Central memory CD8-positive, alpha-beta T cell (primary cell): ENCODE data around the gene FGGY.

Experiments
- ATAC-seq: fragments of 150-1000 bp; cut with Tn5 transposase; replicated peaks from 2 replicates; pipeline ENCODE4 v1.10.0; 2022; ENCODE audit warnings: mild to moderate bottlenecking, moderate FRiP score, moderate number of reproducible peaks; ENCODE audit not compliant: poor library complexity, severe bottlenecking; ENCODE audit errors: extremely low read depth
- DNase-seq, 2 donors: peaks; one replicate each; pipeline ENCODE4 v3.0.0; 2021; ENCODE audit warnings: low spot score in 2 of 2
- H3K27ac Mint-ChIP-seq: one replicate; pipeline ENCODE4 v1.8.0; 2022; ENCODE audit warnings: low read depth, mild to moderate bottlenecking, moderate library complexity, mixed read lengths
- H3K27me3 Mint-ChIP-seq: one replicate; pipeline ENCODE4 v1.8.0; 2022; ENCODE audit warnings: mixed read lengths
- H3K36me3 Mint-ChIP-seq: one replicate; pipeline ENCODE4 v1.8.0; 2022; ENCODE audit warnings: mild to moderate bottlenecking, moderate library complexity, mixed read lengths; ENCODE audit not compliant: insufficient read depth
- H3K4me1 Mint-ChIP-seq: one replicate; pipeline ENCODE4 v1.8.0; 2022; ENCODE audit warnings: mixed read lengths
- H3K4me3 Mint-ChIP-seq: one replicate; pipeline ENCODE4 v1.8.0; 2022; ENCODE audit warnings: mild to moderate bottlenecking, moderate library complexity, mixed read lengths
- H3K9me3 Mint-ChIP-seq: one replicate; pipeline ENCODE4 v1.8.0; 2022; ENCODE audit warnings: mixed read lengths

The FGGY gene

DNA sequence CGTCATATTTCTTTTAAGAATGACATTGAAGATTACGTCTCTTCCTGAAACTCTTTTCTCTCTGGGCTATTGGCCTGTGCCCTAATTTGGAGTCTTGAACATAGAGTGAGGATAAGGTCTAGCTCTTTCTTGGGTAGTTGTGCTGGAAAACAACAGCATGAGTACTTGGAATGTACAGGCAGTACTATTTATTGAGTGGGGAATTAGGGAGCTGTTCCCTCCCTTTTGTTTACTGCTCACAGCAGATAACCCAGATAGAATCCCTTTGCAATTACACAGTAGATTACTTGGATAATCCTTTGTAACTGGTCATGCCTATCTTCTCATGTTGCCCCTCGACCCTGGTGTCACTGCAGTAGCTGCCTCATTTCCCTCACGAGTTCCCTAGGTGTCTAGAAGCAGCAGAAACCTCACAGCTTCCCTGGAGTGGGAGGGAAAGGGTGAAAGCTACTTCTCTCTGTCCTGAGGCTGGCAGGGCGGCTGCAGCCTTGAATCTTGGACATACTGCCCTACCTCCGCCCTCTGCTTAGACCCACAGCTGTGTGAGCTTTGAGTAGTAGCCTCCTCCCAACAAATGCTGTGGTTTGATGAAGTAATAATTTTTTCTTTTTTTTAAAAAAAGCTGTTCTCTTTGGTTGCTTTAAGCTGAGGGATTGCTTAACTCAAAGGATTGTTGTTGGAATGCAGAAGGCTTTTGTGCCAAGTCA is 70.6 kb downstream of the FGGY start:
- Mint-ChIP-seq H3K27me3 (no peaks in the 10 kb centered on the region), H3K27ac (no peak overlapping the region), H3K4me3 (no peak overlapping the region), H3K4me1 (peaks cover 5% of the 10 kb centered on the region), H3K9me3 (peaks cover 10% of the 10 kb centered on the region), H3K36me3 (no peaks in the 10 kb centered on the region)
- ATAC-seq (no peak), DNase-seq (no peak)

DNA sequence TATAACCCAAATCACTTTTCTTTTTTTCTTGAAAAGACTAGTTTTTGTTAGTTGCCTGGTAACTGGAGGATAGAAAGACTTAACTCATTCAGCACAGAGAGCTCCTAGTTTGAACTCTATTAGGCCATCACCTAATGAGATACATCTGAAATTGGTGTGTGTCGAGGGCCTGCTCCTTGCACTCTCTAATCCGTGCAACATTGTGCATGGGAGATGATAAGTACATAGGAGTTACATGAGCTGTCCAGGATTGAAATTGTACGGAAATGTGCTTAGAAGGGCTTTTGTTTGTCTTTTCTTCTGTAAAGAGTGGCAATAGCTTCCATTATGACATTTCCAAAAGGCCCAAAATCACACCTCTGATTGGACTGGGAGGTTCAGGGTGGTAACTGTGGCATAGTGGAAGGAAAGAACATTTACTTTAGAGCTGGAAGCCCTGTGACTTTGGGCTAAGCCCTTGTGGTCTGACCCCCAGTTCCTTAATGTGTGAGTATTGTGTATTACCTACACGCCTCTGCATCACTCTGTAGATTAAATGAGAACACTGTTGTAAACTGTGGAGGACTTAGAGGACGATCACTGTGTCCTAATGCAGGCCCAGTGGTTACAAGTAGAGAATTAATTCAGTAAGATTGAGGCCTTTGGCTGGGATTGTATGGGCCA is 71.2 kb downstream of the FGGY start:
- no peak for ATAC-seq
- H3K9me3 Mint-ChIP-seq, result peaks cover 10% of the 10 kb centered on the region
- H3K4me3 Mint-ChIP-seq, result no peak overlapping the region
- H3K36me3 Mint-ChIP-seq, result no peaks in the 10 kb centered on the region
- DNase-seq, result no peak
- peaks cover 5% of the 10 kb centered on the region for H3K4me1 Mint-ChIP-seq
- no peak overlapping the region for H3K27ac Mint-ChIP-seq
- H3K27me3 Mint-ChIP-seq, result no peaks in the 10 kb centered on the region

DNA sequence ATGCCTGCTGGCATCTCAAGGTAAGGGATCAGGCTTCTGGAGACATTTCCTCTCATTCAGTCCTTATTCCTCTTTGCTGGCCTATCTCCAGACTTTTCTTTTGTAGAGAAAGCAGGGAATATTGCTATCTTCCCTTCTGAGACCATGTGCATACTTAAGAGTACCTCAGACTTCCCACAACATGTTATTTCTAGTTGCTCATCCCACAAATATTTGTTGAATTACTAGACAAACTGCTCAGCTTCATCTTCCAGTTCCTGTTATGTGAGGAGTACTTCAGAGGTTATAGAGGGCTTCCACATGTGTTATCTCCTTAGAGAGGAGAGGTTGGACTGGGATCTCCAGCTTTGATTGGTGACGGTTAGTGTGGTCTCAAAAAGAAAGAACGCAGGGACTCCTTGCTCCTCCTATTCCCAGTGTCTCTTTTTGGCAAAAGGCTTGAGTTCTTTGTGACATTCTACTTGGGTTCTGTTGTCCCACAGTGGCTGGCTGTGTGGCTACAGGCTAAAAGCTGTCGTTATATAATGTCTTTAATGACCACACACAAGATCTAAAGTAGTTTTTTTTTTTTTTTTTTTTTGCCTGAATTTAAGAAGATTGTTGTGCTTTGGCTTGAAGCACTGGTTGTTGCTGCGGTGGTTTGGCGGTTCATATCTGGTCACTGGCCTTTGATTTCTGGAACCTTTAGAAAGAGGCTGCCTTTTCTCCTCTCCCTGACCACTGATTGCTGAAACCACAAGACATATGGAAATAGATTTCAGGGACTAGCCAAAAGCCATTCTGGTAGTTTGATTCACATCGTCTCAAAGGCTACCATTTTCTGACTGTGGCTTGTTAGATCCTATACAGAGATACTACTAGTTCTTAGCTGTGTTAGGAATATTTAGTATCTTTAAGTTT is 78.7 kb downstream of the FGGY start:
- H3K4me3 Mint-ChIP-seq, result no peak overlapping the region
- H3K9me3 Mint-ChIP-seq, result no peaks in the 10 kb centered on the region
- H3K27me3 Mint-ChIP-seq, result no peaks in the 10 kb centered on the region
- no peaks in the 10 kb centered on the region for H3K4me1 Mint-ChIP-seq
- DNase-seq (no peak), ATAC-seq (no peak)
- peaks cover 3% of the 10 kb centered on the region for H3K36me3 Mint-ChIP-seq
- no peak overlapping the region for H3K27ac Mint-ChIP-seq

DNA sequence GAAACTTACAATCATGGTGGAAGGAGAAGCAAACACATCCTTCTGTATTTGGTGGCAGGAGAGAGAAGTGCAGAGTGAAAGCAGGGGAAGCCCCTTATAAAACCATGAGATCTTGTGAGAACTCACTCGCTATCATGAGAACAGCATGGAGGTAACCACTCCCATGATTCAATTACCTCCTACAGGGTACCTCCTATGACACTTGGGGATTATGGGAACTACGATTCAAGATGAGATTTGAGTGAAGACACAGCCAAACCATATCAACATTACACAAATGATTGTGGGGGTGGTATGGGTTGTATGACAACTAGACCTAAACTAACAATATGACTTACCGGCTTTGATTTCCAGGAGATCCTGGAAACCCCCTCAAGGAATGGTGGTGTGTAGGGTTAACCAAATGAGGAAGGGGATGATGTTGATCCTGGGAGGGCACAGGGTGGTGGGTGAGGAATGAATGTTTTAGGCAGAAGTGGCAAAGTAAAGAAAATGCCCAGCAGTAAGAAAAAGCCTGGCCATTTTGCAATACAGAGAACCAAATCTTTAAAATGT is 80.5 kb downstream of the FGGY start:
- H3K27me3 Mint-ChIP-seq, result no peaks in the 10 kb centered on the region
- H3K4me3 Mint-ChIP-seq, result no peak overlapping the region
- no peak for ATAC-seq
- H3K4me1 Mint-ChIP-seq, result no peaks in the 10 kb centered on the region
- no peak for DNase-seq
- no peaks in the 10 kb centered on the region for H3K9me3 Mint-ChIP-seq
- no peak overlapping the region for H3K27ac Mint-ChIP-seq
- peaks cover 3% of the 10 kb centered on the region for H3K36me3 Mint-ChIP-seq

DNA sequence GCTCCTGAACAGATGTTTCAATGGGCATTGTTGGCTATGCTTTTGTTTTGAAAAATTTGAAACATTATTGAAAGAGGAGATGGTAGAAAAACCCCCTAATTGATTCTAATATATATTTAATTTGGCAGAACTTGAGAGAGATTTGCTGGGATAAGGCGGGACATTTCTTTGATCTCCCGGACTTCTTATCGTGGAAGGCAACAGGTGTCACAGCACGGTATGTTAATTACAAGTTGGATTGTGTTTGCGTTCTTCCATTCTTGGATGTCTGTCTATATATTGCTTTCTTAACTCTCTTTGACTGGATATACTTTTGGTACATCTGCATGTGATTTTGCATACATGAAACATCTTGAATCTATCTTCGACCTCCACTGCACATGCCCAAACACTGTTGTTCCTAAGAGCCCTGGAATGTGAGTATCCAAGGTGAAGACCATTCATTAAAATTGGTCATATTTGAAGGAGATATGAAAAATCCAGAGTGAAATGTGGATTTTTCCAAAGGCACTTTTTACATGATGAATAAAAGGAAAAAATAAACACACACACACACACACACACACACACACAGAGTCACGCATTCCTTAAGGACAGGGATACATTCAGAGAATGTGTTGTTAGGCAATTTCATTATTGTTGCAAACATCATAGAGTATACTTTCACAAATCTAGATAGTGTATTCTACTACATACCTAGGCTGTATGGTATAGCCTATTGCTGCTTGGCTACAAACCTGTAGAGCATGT is 81.9 kb downstream of the FGGY start:
- no peaks in the 10 kb centered on the region for H3K9me3 Mint-ChIP-seq
- no peak for DNase-seq
- H3K36me3 Mint-ChIP-seq, result peaks cover 3% of the 10 kb centered on the region
- no peak overlapping the region for H3K27ac Mint-ChIP-seq
- H3K27me3 Mint-ChIP-seq, result no peaks in the 10 kb centered on the region
- no peak overlapping the region for H3K4me3 Mint-ChIP-seq
- no peak for ATAC-seq
- H3K4me1 Mint-ChIP-seq, result no peaks in the 10 kb centered on the region

DNA sequence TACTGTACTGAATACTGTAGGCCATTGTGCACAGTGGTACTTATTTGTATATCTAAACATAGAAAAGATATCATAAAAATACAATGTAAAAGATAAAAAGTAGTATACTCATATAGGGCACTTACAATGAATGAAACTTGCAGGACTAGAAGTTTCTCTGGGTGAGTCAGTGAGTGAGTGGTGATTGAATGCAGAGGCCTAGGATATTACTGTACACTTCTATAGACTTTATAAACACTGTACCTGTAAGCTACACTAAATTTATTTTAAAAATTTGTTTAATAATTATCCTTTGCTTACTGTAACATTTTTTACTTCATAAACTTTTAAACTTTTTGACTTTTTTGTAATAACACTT is 82.5 kb downstream of the FGGY start:
- Mint-ChIP-seq H3K4me1 (no peaks in the 10 kb centered on the region), H3K4me3 (no peak overlapping the region), H3K36me3 (peaks cover 3% of the 10 kb centered on the region), H3K27ac (no peak overlapping the region), H3K27me3 (no peaks in the 10 kb centered on the region), H3K9me3 (no peaks in the 10 kb centered on the region)
- no peak for ATAC-seq
- DNase-seq, result no peak

DNA sequence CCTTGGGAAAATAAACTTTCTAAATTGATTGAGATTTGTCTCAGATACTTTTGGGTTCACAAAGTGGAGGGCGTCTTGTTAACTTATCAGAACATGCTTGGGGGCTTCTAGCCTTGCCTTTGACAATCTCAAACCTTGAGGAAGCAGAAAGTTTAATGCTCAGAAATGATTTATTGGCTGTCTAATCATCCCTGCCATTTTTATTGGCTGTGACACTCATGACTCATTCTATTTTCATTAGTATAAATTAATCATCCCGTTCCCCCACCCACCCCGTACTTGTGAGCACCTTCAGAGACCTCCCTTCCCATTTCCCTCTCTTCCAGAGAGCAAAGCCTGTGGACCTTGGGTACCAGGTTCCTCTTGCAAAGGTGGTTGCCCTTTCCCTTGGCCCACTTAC is 87.1 kb downstream of the FGGY start:
- peaks cover under 1% of the 10 kb centered on the region for H3K36me3 Mint-ChIP-seq
- ATAC-seq, result no peak

DNA sequence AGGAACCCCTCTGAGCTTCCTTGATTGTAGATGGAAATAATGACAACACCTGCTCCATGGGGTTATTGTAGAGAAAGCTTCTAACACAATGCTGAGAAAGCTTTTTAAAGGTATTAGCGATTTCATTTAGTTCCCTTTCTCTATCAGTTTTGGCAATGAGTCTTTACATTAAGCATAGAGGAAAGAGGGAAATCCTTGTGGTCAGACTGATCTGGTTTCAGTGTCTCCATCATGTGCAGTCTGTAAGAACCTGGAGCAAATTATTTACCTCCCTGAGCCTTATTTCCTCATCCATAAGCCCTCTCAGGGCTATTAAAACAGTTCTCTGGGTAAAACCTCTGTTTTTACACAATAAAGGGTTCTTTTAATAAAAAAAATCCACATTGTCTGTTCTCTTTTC is 87.5 kb downstream of the FGGY start:
- Mint-ChIP-seq H3K9me3 (no peaks in the 10 kb centered on the region), H3K27me3 (no peaks in the 10 kb centered on the region), H3K4me3 (no peak overlapping the region), H3K36me3 (no peaks in the 10 kb centered on the region), H3K4me1 (no peaks in the 10 kb centered on the region), H3K27ac (no peak overlapping the region)
- DNase-seq (no peak), ATAC-seq (no peak)

More for the DNA sequence above, 87.1 kb downstream of the FGGY start:
- Mint-ChIP-seq H3K27me3 (no peaks in the 10 kb centered on the region), H3K4me1 (no peaks in the 10 kb centered on the region), H3K27ac (no peak overlapping the region), H3K4me3 (no peak overlapping the region), H3K9me3 (no peaks in the 10 kb centered on the region)
- DNase-seq, result no peak

DNA sequence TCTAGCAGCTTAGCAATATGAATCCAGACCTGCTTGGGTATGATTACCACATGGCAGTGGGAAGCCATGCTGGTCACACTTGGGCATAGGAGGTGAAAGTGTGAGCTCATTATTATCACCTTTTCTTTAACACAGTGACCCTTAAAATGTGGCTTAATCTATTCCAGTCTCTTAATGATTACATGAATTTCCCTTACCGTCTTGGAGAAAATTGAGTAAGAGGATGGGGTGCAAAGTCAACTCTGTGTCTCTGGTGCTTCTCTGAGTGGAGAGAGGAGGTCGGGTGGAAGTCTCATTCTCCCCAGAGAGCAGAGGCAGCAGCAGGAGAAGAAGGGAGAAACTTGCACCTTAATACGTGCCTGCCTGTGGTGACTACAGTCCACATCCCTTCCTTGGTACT is 91.3 kb downstream of the FGGY start:
- Mint-ChIP-seq H3K36me3 (no peaks in the 10 kb centered on the region), H3K27ac (no peak overlapping the region), H3K4me1 (peaks cover 6% of the 10 kb centered on the region), H3K4me3 (no peak overlapping the region), H3K9me3 (no peaks in the 10 kb centered on the region), H3K27me3 (no peaks in the 10 kb centered on the region)
- ATAC-seq (no peak), DNase-seq (no peak)

DNA sequence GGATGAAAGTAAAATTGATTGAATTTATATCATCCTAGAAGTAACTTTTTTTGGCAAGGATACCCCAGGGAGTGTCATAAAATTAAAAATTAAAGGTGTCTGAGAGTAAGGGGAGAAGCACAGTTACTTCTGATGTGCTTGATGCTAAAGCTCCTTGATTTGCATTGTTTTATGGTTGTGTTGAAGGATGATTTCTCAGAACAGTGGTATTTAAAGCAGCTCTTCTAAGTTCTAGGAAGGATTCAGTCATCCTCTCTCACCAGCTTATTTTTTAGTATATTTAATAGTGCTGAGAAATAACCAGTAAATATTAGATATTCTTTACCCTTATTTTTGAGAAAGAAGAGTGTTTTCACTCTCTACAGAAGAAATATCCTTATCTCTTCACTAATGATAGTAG is 93.0 kb downstream of the FGGY start:
- Mint-ChIP-seq H3K4me3 (no peak overlapping the region), H3K9me3 (no peaks in the 10 kb centered on the region), H3K27me3 (no peaks in the 10 kb centered on the region), H3K36me3 (no peaks in the 10 kb centered on the region), H3K27ac (no peak overlapping the region), H3K4me1 (peaks cover 6% of the 10 kb centered on the region)
- DNase-seq (no peak), ATAC-seq (no peak)

DNA sequence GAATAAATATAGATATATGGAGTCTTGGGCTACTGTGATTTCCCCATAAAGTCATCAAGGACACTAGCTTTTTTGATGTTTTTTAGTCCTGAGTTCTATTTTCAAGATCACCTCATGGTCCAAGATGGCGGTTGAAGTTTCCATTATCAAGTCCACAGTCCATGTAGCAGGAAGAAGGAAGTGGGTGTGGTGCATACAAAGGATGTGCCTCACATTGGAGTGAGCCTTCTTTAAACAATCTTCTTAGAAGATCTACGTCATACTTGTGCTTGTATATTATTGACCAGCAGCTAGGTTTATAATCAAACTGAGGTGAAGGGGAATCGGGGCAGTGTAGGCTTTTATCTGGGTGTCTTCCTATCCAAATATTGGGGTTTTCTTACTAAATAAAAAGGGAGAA is 93.4 kb downstream of the FGGY start:
- no peak overlapping the region for H3K27ac Mint-ChIP-seq
- no peak overlapping the region for H3K4me3 Mint-ChIP-seq
- H3K36me3 Mint-ChIP-seq, result no peaks in the 10 kb centered on the region
- H3K27me3 Mint-ChIP-seq, result no peaks in the 10 kb centered on the region
- no peak for ATAC-seq
- DNase-seq, result no peak
- H3K9me3 Mint-ChIP-seq, result no peaks in the 10 kb centered on the region
- peaks cover 6% of the 10 kb centered on the region for H3K4me1 Mint-ChIP-seq
